H9 (cell line): ENCODE results near the gene KIAA0753. TPM values are rescaled to one million over a fixed set of nuclear protein-coding genes. Genes with fewer than 3 reads are reported as not detected.

ENCODE experiments used
- DNase-seq: peaks from one replicate; pipeline ENCODE4 v3.0.0-alpha.2; 2017
- H2AFZ ChIP-seq: one replicate; pipeline ENCODE4 v1.6.1; 2013; ENCODE audit warnings: mild to moderate bottlenecking, low read length, control low read depth, moderate library complexity
- H2AK5ac ChIP-seq: 2 replicates; pipeline ENCODE4 v1.6.1; 2013; ENCODE audit warnings: low read length, control low read depth, mixed read lengths; ENCODE audit not compliant: insufficient read length
- H2BK120ac ChIP-seq: one replicate; pipeline ENCODE4 v1.6.1; 2013; ENCODE audit warnings: low read depth, mild to moderate bottlenecking, low read length, control low read depth, inconsistent platforms; ENCODE audit not compliant: poor library complexity, severe bottlenecking
- H2BK12ac ChIP-seq: 2 replicates; pipeline ENCODE4 v1.6.1; 2013; ENCODE audit warnings: low read length, control low read depth, mixed read lengths, low read depth; ENCODE audit not compliant: insufficient read length
- H2BK15ac ChIP-seq: 2 replicates; pipeline ENCODE4 v1.6.1; 2013; ENCODE audit warnings: low read depth, low read length, control low read depth
- H2BK20ac ChIP-seq: one replicate; pipeline ENCODE4 v1.6.1; 2013; ENCODE audit warnings: low read depth, mild to moderate bottlenecking, low read length, control low read depth, inconsistent platforms; ENCODE audit not compliant: poor library complexity, severe bottlenecking
- H2BK5ac ChIP-seq: 2 replicates; pipeline ENCODE4 v1.6.1; 2013; ENCODE audit warnings: low read length, control low read depth, mixed read lengths; ENCODE audit not compliant: insufficient read length
- H3K14ac ChIP-seq: 2 replicates; pipeline ENCODE4 v1.6.1; 2013; ENCODE audit warnings: low read length, control low read depth; ENCODE audit not compliant: insufficient read depth
- H3K18ac ChIP-seq: 2 replicates; pipeline ENCODE4 v1.6.1; 2013; ENCODE audit warnings: low read depth, mild to moderate bottlenecking, mixed read lengths, low read length, control low read depth; ENCODE audit not compliant: insufficient read length
- H3K23ac ChIP-seq: 2 replicates; pipeline ENCODE4 v1.6.1; 2013; ENCODE audit warnings: low read length, control low read depth, mixed read lengths, low read depth; ENCODE audit not compliant: insufficient read length
- H3K23me2 ChIP-seq: 2 replicates; pipeline ENCODE4 v1.6.1; 2013; ENCODE audit warnings: low read depth, mild to moderate bottlenecking, mixed read lengths, low read length, control low read depth; ENCODE audit not compliant: insufficient read length, poor library complexity, severe bottlenecking
- H3K27ac ChIP-seq: 2 replicates; pipeline ENCODE4 v1.5.1; 2013; ENCODE audit warnings: low read length, control low read depth, mixed read lengths, low read depth; ENCODE audit not compliant: insufficient read length
- H3K27me3 ChIP-seq: 2 replicates; pipeline ENCODE4 v1.6.1; 2013; ENCODE audit warnings: low read length, control low read depth, inconsistent platforms; ENCODE audit not compliant: insufficient read depth
- H3K4ac ChIP-seq: 2 replicates; pipeline ENCODE4 v1.6.1; 2013; ENCODE audit warnings: low read depth, mild to moderate bottlenecking, control low read depth, inconsistent platforms, low read length, moderate library complexity
- H3K4me1 ChIP-seq: 2 replicates; pipeline ENCODE4 v1.6.1; 2013; ENCODE audit warnings: low read length, control low read depth, inconsistent platforms; ENCODE audit not compliant: insufficient read depth
- H3K4me2 ChIP-seq: 2 replicates; pipeline ENCODE4 v1.6.1; 2013; ENCODE audit warnings: low read length, control low read depth, mixed read lengths; ENCODE audit not compliant: insufficient read length, insufficient read depth
- H3K56ac ChIP-seq: 2 replicates; pipeline ENCODE4 v1.6.1; 2013; ENCODE audit warnings: low read depth, mild to moderate bottlenecking, mixed read lengths, low read length, control low read depth; ENCODE audit not compliant: insufficient read length
- H3K79me1 ChIP-seq: 2 replicates; pipeline ENCODE4 v1.6.1; 2013; ENCODE audit warnings: low read depth, mild to moderate bottlenecking, moderate library complexity, low read length, control low read depth, inconsistent platforms; ENCODE audit not compliant: insufficient read depth, poor library complexity, severe bottlenecking
- H3K79me2 ChIP-seq: 2 replicates; pipeline ENCODE4 v1.6.1; 2013; ENCODE audit warnings: low read length, control low read depth, inconsistent platforms; ENCODE audit not compliant: insufficient read depth
- H3K9ac ChIP-seq: 2 replicates; pipeline ENCODE4 v1.6.1; 2013; ENCODE audit warnings: low read length, control low read depth, mixed read lengths; ENCODE audit not compliant: insufficient read length; ENCODE audit errors: extremely low read depth
- H3K9me3 ChIP-seq: one replicate; pipeline ENCODE4 v1.6.1; 2013; ENCODE audit warnings: low read depth, low read length, inconsistent platforms; ENCODE audit not compliant: control insufficient read depth
- H3T11ph ChIP-seq: one replicate; pipeline ENCODE4 v1.6.1; 2013; ENCODE audit warnings: mild to moderate bottlenecking, low read length, control low read depth, inconsistent platforms
- H4K20me1 ChIP-seq: one replicate; pipeline ENCODE4 v1.6.1; 2013; ENCODE audit not compliant: control insufficient read depth, insufficient read length, insufficient read depth
- H4K5ac ChIP-seq: 2 replicates; pipeline ENCODE4 v1.6.1; 2013; ENCODE audit warnings: low read depth, mild to moderate bottlenecking, mixed read lengths, low read length, control low read depth; ENCODE audit not compliant: insufficient read length
- H4K8ac ChIP-seq: replicated peaks from 2 replicates; pipeline ENCODE4 v1.6.1; 2013; ENCODE audit warnings: low read length, control low read depth, mixed read lengths, low read depth; ENCODE audit not compliant: insufficient read length
- H4K91ac ChIP-seq: 2 replicates; pipeline ENCODE4 v1.6.1; 2013; ENCODE audit warnings: low read depth, mild to moderate bottlenecking, moderate library complexity, mixed read lengths, low read length, control low read depth; ENCODE audit not compliant: insufficient read length
- H3K27ac Mint-ChIP-seq, 3 experiments: 2 replicates in 2 of 3; 3 replicates in 1 of 3; pipeline ENCODE4 v1.8.0; 2020 to 2021; ENCODE audit warnings: mixed read lengths in 3 of 3, mild to moderate bottlenecking in 1 of 3, moderate library complexity in 1 of 3
- H3K27me3 Mint-ChIP-seq: 2 replicates; pipeline ENCODE4 v1.8.0; 2021; ENCODE audit warnings: low read depth, mild to moderate bottlenecking, moderate library complexity, mixed read lengths
- H3K36me3 Mint-ChIP-seq, 3 experiments: 2 replicates in 2 of 3; 3 replicates in 1 of 3; pipeline ENCODE4 v1.8.0; 2020 to 2021; ENCODE audit warnings: low read depth in 3 of 3, mixed read lengths in 3 of 3; ENCODE audit not compliant: insufficient read depth in 1 of 3
- H3K4me1 Mint-ChIP-seq, 2 experiments: 2 replicates each; pipeline ENCODE4 v1.8.0; 2020; ENCODE audit warnings: mixed read lengths in 2 of 2
- H3K4me3 Mint-ChIP-seq, 2 experiments: 2 replicates in 1 of 2; 3 replicates in 1 of 2; pipeline ENCODE4 v1.8.0; 2020 to 2021; ENCODE audit warnings: mild to moderate bottlenecking in 2 of 2, mixed read lengths in 2 of 2, moderate library complexity in 1 of 2
- H3K9me3 Mint-ChIP-seq, 2 experiments: 2 replicates in 1 of 2; 3 replicates in 1 of 2; pipeline ENCODE4 v1.8.0; 2020; ENCODE audit warnings: mild to moderate bottlenecking in 2 of 2, mixed read lengths in 2 of 2, moderate library complexity in 1 of 2
- CTCF ChIP-seq: fragments of 200-600 bp; sonication (generic); conservative IDR thresholded peaks from 3 replicates; pipeline ENCODE4 v1.8.0; 2021; ENCODE audit warnings: antibody characterized with exemption, mild to moderate bottlenecking
- WGBS: extraction: QIAGEN DNeasy Blood & Tissue Kit; methylation state at CpG from one replicate; pipeline ENCODE4 v1.1.7; 2013; ENCODE audit warnings: missing lambda C conversion rate, low lambda C conversion rate, mixed read lengths; ENCODE audit not compliant: insufficient read length; ENCODE audit errors: extremely low coverage; 5-methylcytosine and 5-hydroxymethylcytosine counted together
- total RNA-seq: library from RNA; stranded (reverse); gene quantifications from 2 replicates; pipeline ENCODE4 v1.2.1, GENCODE V29; 2021

The KIAA0753 gene
- total RNA-seq, 1 experiment from 2014 or later = 37.2 TPM

DNA sequence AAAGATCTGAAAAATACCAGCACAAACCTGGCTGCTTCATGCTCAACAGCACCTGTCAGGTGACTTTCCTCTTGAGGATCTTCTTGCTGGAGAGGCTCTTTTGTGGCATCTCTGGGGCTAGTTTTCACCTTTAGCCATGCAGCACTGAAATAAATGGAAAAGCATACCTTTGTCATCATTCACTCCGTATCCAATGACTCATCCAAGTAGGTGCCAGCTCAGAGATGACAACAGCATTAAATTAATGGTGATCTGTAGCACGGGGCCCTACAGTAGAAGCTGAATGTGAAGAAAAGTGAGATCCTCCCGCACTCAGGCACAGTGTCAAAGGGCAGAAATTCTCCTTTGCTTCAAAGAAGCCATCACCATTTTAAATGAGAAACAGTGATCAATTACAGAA, 32.2 kb downstream of the KIAA0753 start:
- no peak overlapping the region for H4K5ac ChIP-seq
- Mint-ChIP-seq H3K27me3 (no peaks in the 10 kb centered on the region), H3K27ac (no peak overlapping the region), H3K36me3 (peaks cover 10 to 73% (median 54%) of the 10 kb centered on the region in 3 experiments), H3K4me1 (no peaks in the 10 kb centered on the region), H3K4me3 (no peak overlapping the region), H3K9me3 (no peaks in the 10 kb centered on the region)
- H3K79me2 ChIP-seq = no peaks in the 10 kb centered on the region
- no peak overlapping the region for H2BK12ac ChIP-seq
- H2BK120ac ChIP-seq = no peak overlapping the region
- no peak overlapping the region for H2AK5ac ChIP-seq
- H2AFZ ChIP-seq = no peak overlapping the region
- no peaks in the 10 kb centered on the region for H3K23me2 ChIP-seq
- no peak overlapping the region for H3K14ac ChIP-seq
- no peak overlapping the region for H3K56ac ChIP-seq
- no peak overlapping the region for H2BK5ac ChIP-seq
- H3K79me1 ChIP-seq = no peaks in the 10 kb centered on the region
- H3T11ph ChIP-seq = no peak overlapping the region
- H3K9ac ChIP-seq = no peak overlapping the region
- H3K4me2 ChIP-seq = no peak overlapping the region
- no peak overlapping the region for H4K8ac ChIP-seq
- H2BK20ac ChIP-seq = no peak overlapping the region
- WGBS = no CpG with 5 or more reads among the region's 3 CpGs
- H2BK15ac ChIP-seq = no peak overlapping the region
- H3K18ac ChIP-seq = no peak overlapping the region
- no peaks in the 10 kb centered on the region for H3K9me3 ChIP-seq
- no peak overlapping the region for H4K91ac ChIP-seq
- no peaks in the 10 kb centered on the region for H4K20me1 ChIP-seq
- H3K27me3 ChIP-seq = no peaks in the 10 kb centered on the region
- H3K27ac ChIP-seq = no peak overlapping the region
- H3K23ac ChIP-seq = no peak overlapping the region
- H3K4ac ChIP-seq = no peak overlapping the region
- H3K4me1 ChIP-seq = no peaks in the 10 kb centered on the region
- DNase-seq = no peak
- TF ChIP-seq CTCF = no peak
